ENCODE results near the gene CD163L1. TPM values are rescaled to one million over a fixed set of nuclear protein-coding genes. Genes with fewer than 3 reads are reported as not detected.
"Not testable (repeated sequence)": the region's sequence is repeated elsewhere in the genome, so short reads cannot be mapped to it uniquely, and the experiment has no call there.

Gene CD163L1
- polyA plus RNA-seq, 1 donor (not counting 4 experiments of a cell fraction or from before 2014, with no cell fraction given), result 0.62 TPM

- Histone ChIP-seq H3K4me3 (ENCODE audit: control insufficient read depth in 2 of 3, extremely low read depth in 1 of 3, insufficient read depth in 2 of 3, low read depth in 1 of 3, low read length in 3 of 3) (peak overlapping the region in 1 of 3 experiments; percentile 32), H4K20me1 (ENCODE audit: control insufficient read depth, extremely low read depth, insufficient read depth, low read length) (no peaks in the 10 kb centered on the region), H3K9me1 (ENCODE audit: control insufficient read depth, extremely low read depth, insufficient read depth, low read length) (no peaks in the 10 kb centered on the region), H3K27ac (ENCODE audit: control insufficient read depth, insufficient read depth, low read length) (no peak overlapping the region), H3K4me1 (ENCODE audit: control insufficient read depth, extremely low read depth, insufficient read depth, low read length) (peaks cover 3% of the 10 kb centered on the region), H3K27me3 (ENCODE audit: control insufficient read depth, extremely low read depth, insufficient read depth, low read length) (no peaks in the 10 kb centered on the region), H3K9ac (ENCODE audit: control insufficient read depth, extremely low read depth, insufficient read depth, low read length) (no peak overlapping the region), H3K79me2 (ENCODE audit: control insufficient read depth, insufficient read depth, low read length) (no peaks in the 10 kb centered on the region), H3K36me3 (ENCODE audit: control insufficient read depth in 2 of 2, extremely low read depth in 1 of 2, insufficient read depth in 2 of 2, low read length in 2 of 2) (no peaks in the 10 kb centered on the region), H2AFZ (ENCODE audit: control insufficient read depth, low read length) (peak overlapping the region; percentile 59), H3K9me3 (ENCODE audit: control insufficient read depth, low read depth, low read length) (no peaks in the 10 kb centered on the region), H3K4me2 (ENCODE audit: control insufficient read depth, extremely low read depth, insufficient read depth, low read depth, low read length) (peak overlapping the region; percentile 42)
- DNase-seq (ENCODE audit: low read depth, low spot score) (no peak), FAIRE-seq (peak; percentile 39)
- no peak for TF ChIP-seq EZH2 (IDR thresholded peaks at IDR 0.05; ENCODE audit: low read length)
- TF ChIP-seq CTCF (optimal IDR thresholded peaks at IDR 0.05 in 1 of 3, IDR thresholded peaks at IDR 0.05 in 1 of 3, conservative IDR thresholded peaks at IDR 0.05 in 1 of 3; ENCODE audit: extremely low read depth in 1 of 3, insufficient read depth in 2 of 3, low read length in 3 of 3), result no peak
- dilution Hi-C loops (cut with MboI; ENCODE audit: extremely low pct_ligation_motif_present, low sequenced_read_pairs), result no loop called here
Observed at GRCh38 chr12:7439579-7440505, 4.1 kb downstream of the CD163L1 start.

- H3K4me3 ChIP-seq (ENCODE audit: control insufficient read depth in 2 of 3, extremely low read depth in 1 of 3, insufficient read depth in 2 of 3, low read depth in 1 of 3, low read length in 3 of 3); H3K9ac ChIP-seq (ENCODE audit: control insufficient read depth, extremely low read depth, insufficient read depth, low read length); dilution Hi-C loops (cut with MboI; ENCODE audit: extremely low pct_ligation_motif_present, low sequenced_read_pairs); H3K36me3 ChIP-seq (ENCODE audit: control insufficient read depth in 2 of 2, extremely low read depth in 1 of 2, insufficient read depth in 2 of 2, low read length in 2 of 2); H3K4me2 ChIP-seq (ENCODE audit: control insufficient read depth, extremely low read depth, insufficient read depth, low read depth, low read length); H3K27ac ChIP-seq (ENCODE audit: control insufficient read depth, insufficient read depth, low read length); H3K27me3 ChIP-seq (ENCODE audit: control insufficient read depth, extremely low read depth, insufficient read depth, low read length); FAIRE-seq; H3K9me1 ChIP-seq (ENCODE audit: control insufficient read depth, extremely low read depth, insufficient read depth, low read length); H2AFZ ChIP-seq (ENCODE audit: control insufficient read depth, low read length); H3K9me3 ChIP-seq (ENCODE audit: control insufficient read depth, low read depth, low read length); DNase-seq (ENCODE audit: low read depth, low spot score); H3K79me2 ChIP-seq (ENCODE audit: control insufficient read depth, insufficient read depth, low read length); H3K4me1 ChIP-seq (ENCODE audit: control insufficient read depth, extremely low read depth, insufficient read depth, low read length); H4K20me1 ChIP-seq (ENCODE audit: control insufficient read depth, extremely low read depth, insufficient read depth, low read length): not testable (repeated sequence)
Observed at GRCh38 chr12:7438291-7438995, 5.5 kb downstream of the CD163L1 start.

- H3K27ac ChIP-seq (ENCODE audit: control insufficient read depth, insufficient read depth, low read length); H3K9me1 ChIP-seq (ENCODE audit: control insufficient read depth, extremely low read depth, insufficient read depth, low read length); H2AFZ ChIP-seq (ENCODE audit: control insufficient read depth, low read length); FAIRE-seq; H3K9ac ChIP-seq (ENCODE audit: control insufficient read depth, extremely low read depth, insufficient read depth, low read length); DNase-seq (ENCODE audit: low read depth, low spot score); H3K79me2 ChIP-seq (ENCODE audit: control insufficient read depth, insufficient read depth, low read length); H3K4me3 ChIP-seq (ENCODE audit: control insufficient read depth in 2 of 3, extremely low read depth in 1 of 3, insufficient read depth in 2 of 3, low read depth in 1 of 3, low read length in 3 of 3); dilution Hi-C loops (cut with MboI; ENCODE audit: extremely low pct_ligation_motif_present, low sequenced_read_pairs); H3K4me2 ChIP-seq (ENCODE audit: control insufficient read depth, extremely low read depth, insufficient read depth, low read depth, low read length); H4K20me1 ChIP-seq (ENCODE audit: control insufficient read depth, extremely low read depth, insufficient read depth, low read length); H3K27me3 ChIP-seq (ENCODE audit: control insufficient read depth, extremely low read depth, insufficient read depth, low read length); H3K9me3 ChIP-seq (ENCODE audit: control insufficient read depth, low read depth, low read length); H3K36me3 ChIP-seq (ENCODE audit: control insufficient read depth in 2 of 2, extremely low read depth in 1 of 2, insufficient read depth in 2 of 2, low read length in 2 of 2): not testable (repeated sequence)
- H3K4me1 ChIP-seq (ENCODE audit: control insufficient read depth, extremely low read depth, insufficient read depth, low read length), result peaks cover 13% of the 10 kb centered on the region
Observed at GRCh38 chr12:7437494-7437893, 6.5 kb downstream of the CD163L1 start.

All from keratinocyte (primary cell).